ENCODE data around the gene CAPN5.

CAPN5 gene

DNA sequence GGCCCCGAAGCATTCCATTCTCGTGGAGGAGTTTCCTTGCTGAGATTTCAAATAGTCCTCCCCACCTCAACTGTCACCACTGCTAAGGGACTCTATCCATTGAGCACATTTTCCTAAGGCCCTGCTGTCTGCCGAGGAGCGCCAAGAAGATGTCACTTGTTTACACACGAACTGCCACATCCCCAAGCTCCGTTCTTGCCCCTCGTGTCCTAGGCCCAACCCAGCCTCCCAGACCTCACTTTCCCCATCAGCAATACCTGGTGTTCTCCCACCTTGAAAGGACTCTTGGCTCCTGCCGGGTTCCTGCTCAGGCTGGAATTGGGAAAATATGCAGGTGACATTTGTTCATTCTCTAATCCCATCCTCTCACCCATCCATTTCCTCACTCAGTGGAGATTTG lies 57.3 kb downstream of the CAPN5 start:
- Histone ChIP-seq H3K4me1 (ENCODE audit: insufficient read depth, low read length, severe bottlenecking) (no peaks in the 10 kb centered on the region), H3K27ac (ENCODE audit: low read depth, low read length, poor library complexity, severe bottlenecking) (no peak overlapping the region), H3K4me2 (ENCODE audit: low read length) (no peak overlapping the region), H3K9ac (ENCODE audit: low read length) (no peak overlapping the region), H3K9me2 (ENCODE audit: low read depth, low read length) (no peaks in the 10 kb centered on the region), H3K9me3 (ENCODE audit: low read length) (no peaks in the 10 kb centered on the region), H3K27me3 (ENCODE audit: insufficient read depth, low read length) (0 out of 2 replicates have a peak, but pooled peaks cover 4% of the 10 kb centered on the region), H3K79me2 (ENCODE audit: insufficient read depth, low read length) (no peaks in the 10 kb centered on the region), H3K36me3 (ENCODE audit: insufficient read depth, low read length) (no peaks in the 10 kb centered on the region), H2AFZ (ENCODE audit: low read length) (no peak overlapping the region), H3K4me3 (ENCODE audit: low read depth, low read length, poor library complexity, severe bottlenecking) (no peak overlapping the region), H4K20me1 (ENCODE audit: insufficient read depth, low read length) (no peaks in the 10 kb centered on the region), H3F3A (ENCODE audit: insufficient read depth, low read length) (no peaks in the 10 kb centered on the region)
- TF ChIP-seq EZH2 (IDR thresholded peaks at IDR 0.05; ENCODE audit: borderline replicate concordance, low read length), result no peak
- TF ChIP-seq, protein P1, sequence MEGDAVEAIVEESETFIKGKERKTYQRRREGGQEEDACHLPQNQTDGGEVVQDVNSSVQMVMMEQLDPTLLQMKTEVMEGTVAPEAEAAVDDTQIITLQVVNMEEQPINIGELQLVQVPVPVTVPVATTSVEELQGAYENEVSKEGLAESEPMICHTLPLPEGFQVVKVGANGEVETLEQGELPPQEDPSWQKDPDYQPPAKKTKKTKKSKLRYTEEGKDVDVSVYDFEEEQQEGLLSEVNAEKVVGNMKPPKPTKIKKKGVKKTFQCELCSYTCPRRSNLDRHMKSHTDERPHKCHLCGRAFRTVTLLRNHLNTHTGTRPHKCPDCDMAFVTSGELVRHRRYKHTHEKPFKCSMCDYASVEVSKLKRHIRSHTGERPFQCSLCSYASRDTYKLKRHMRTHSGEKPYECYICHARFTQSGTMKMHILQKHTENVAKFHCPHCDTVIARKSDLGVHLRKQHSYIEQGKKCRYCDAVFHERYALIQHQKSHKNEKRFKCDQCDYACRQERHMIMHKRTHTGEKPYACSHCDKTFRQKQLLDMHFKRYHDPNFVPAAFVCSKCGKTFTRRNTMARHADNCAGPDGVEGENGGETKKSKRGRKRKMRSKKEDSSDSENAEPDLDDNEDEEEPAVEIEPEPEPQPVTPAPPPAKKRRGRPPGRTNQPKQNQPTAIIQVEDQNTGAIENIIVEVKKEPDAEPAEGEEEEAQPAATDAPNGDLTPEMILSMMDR (IDR thresholded peaks at IDR 0.05; ENCODE audit: low read length), result no peak

DNA sequence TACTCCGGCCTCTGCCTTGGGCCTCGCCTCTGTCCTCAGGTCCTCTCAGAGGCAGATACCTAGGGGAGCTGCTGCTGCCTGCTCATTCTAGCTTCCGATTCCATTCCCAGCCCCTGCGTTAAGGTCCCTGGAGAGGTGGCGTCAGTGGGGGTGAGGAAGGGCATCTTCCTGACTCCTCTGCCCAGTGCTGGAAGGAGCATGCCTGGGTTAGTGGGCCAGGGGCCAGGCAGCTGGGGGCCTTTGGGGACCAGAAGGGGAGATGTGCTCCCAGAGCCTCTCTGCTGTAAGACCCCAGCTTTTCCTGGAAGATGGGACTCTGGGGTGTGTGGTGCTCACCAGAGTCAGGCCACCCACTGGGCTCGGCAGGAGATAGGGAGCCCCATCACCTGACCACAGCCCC lies 57.7 kb downstream of the CAPN5 start:
- Histone ChIP-seq H3F3A (ENCODE audit: insufficient read depth, low read length) (no peaks in the 10 kb centered on the region), H3K36me3 (ENCODE audit: insufficient read depth, low read length) (no peaks in the 10 kb centered on the region), H3K4me1 (ENCODE audit: insufficient read depth, low read length, severe bottlenecking) (no peaks in the 10 kb centered on the region), H3K9ac (ENCODE audit: low read length) (no peak overlapping the region), H3K9me3 (ENCODE audit: low read length) (no peaks in the 10 kb centered on the region), H3K27ac (ENCODE audit: low read depth, low read length, poor library complexity, severe bottlenecking) (no peak overlapping the region), H3K79me2 (ENCODE audit: insufficient read depth, low read length) (no peaks in the 10 kb centered on the region), H3K4me2 (ENCODE audit: low read length) (no peak overlapping the region), H4K20me1 (ENCODE audit: insufficient read depth, low read length) (no peaks in the 10 kb centered on the region), H3K9me2 (ENCODE audit: low read depth, low read length) (no peaks in the 10 kb centered on the region), H2AFZ (ENCODE audit: low read length) (no peak overlapping the region), H3K27me3 (ENCODE audit: insufficient read depth, low read length) (0 out of 2 replicates have a peak, but pooled peaks cover 4% of the 10 kb centered on the region), H3K4me3 (ENCODE audit: low read depth, low read length, poor library complexity, severe bottlenecking) (no peak overlapping the region)
- TF ChIP-seq, protein P1 (IDR thresholded peaks at IDR 0.05; ENCODE audit: low read length), result no peak
- no peak for TF ChIP-seq EZH2 (IDR thresholded peaks at IDR 0.05; ENCODE audit: borderline replicate concordance, low read length)

DNA sequence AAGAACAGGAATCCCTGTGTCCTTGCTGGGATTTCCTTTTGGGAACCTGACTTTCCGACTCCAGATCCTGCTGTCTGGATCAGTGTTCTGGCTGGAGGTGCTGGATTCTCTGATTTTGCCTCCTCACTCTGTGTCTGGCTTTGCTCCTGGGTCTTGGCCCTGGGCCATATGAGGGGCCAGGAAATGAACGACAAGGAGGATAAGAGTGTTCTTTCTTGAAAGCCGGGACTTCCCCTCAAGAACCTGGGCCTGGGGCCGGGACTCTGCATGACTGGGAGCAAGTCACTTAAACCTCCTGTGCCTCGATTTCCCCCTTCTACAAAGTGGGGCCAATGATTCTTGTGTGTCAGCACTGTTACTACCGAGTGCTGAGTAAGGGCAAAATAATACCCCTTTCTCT lies 58.4 kb downstream of the CAPN5 start:
- H3K4me1 ChIP-seq (ENCODE audit: insufficient read depth, low read length, severe bottlenecking), result no peaks in the 10 kb centered on the region
- no peak overlapping the region for H3K4me2 ChIP-seq (ENCODE audit: low read length)
- no peak overlapping the region for H3K9ac ChIP-seq (ENCODE audit: low read length)
- H3K9me2 ChIP-seq (ENCODE audit: low read depth, low read length), result no peaks in the 10 kb centered on the region
- H3K4me3 ChIP-seq (ENCODE audit: low read depth, low read length, poor library complexity, severe bottlenecking), result no peak overlapping the region
- 0 out of 2 replicates have a peak, but pooled peaks cover 4% of the 10 kb centered on the region for H3K27me3 ChIP-seq (ENCODE audit: insufficient read depth, low read length)
- no peaks in the 10 kb centered on the region for H3K79me2 ChIP-seq (ENCODE audit: insufficient read depth, low read length)
- no peak overlapping the region for H3K27ac ChIP-seq (ENCODE audit: low read depth, low read length, poor library complexity, severe bottlenecking)
- H3K36me3 ChIP-seq (ENCODE audit: insufficient read depth, low read length), result no peaks in the 10 kb centered on the region
- H2AFZ ChIP-seq (ENCODE audit: low read length), result no peak overlapping the region
- no peaks in the 10 kb centered on the region for H3K9me3 ChIP-seq (ENCODE audit: low read length)
- no peaks in the 10 kb centered on the region for H3F3A ChIP-seq (ENCODE audit: insufficient read depth, low read length)
- TF ChIP-seq EZH2 (IDR thresholded peaks at IDR 0.05; ENCODE audit: borderline replicate concordance, low read length), result no peak
- TF ChIP-seq, protein P1 (IDR thresholded peaks at IDR 0.05; ENCODE audit: low read length), result no peak
- H4K20me1 ChIP-seq (ENCODE audit: insufficient read depth, low read length), result no peaks in the 10 kb centered on the region
